SU-DHL-6 (cell line): Measurements from ENCODE around the gene RTN4.

ENCODE experiments used
- H2AFZ ChIP-seq: fragments of 200-600 bp; sonication (generic); 2 replicates; pipeline ENCODE4 v1.6.1; 2014; ENCODE audit warnings: low read depth, mild to moderate bottlenecking, moderate library complexity, mixed read lengths, antibody characterized with exemption, low read length; ENCODE audit not compliant: severe bottlenecking
- H3F3A ChIP-seq: fragments of 200-600 bp; shearing (Covaris generic); 2 replicates; pipeline ENCODE4 v1.6.0; 2016; ENCODE audit warnings: antibody characterized with exemption, mild to moderate bottlenecking; ENCODE audit not compliant: insufficient read depth
- H3K27ac ChIP-seq: fragments of 200-600 bp; sonication (generic); 2 replicates; pipeline ENCODE4 v1.5.1; 2016; ENCODE audit warnings: low read depth, mild to moderate bottlenecking, low read length, moderate library complexity, mixed read lengths
- H3K27me3 ChIP-seq: fragments of 200-600 bp; sonication (generic), shearing (Covaris generic); 2 replicates; pipeline ENCODE4 v1.6.0; 2014; ENCODE audit warnings: mild to moderate bottlenecking, low read length
- H3K36me3 ChIP-seq: fragments of 200-600 bp; sonication (generic); 2 replicates; pipeline ENCODE4 v1.6.1; 2014; ENCODE audit warnings: mild to moderate bottlenecking, low read length, mixed read lengths
- H3K4me2 ChIP-seq: fragments of 300-600, 200-600 bp; shearing (Covaris generic), sonication (generic); 2 replicates; pipeline ENCODE4 v1.6.0; 2014; ENCODE audit warnings: low read length, low read depth, mild to moderate bottlenecking; ENCODE audit not compliant: poor library complexity, severe bottlenecking
- H3K4me3 ChIP-seq: fragments of 200-600 bp; sonication (generic); 2 replicates; pipeline ENCODE4 v1.5.1; 2014; ENCODE audit warnings: antibody characterized with exemption, low read length, mild to moderate bottlenecking, mixed read lengths; ENCODE audit not compliant: insufficient read depth, poor library complexity, severe bottlenecking
- H3K79me2 ChIP-seq: fragments of 200-600 bp; sonication (generic); 2 replicates; pipeline ENCODE4 v1.6.1; 2014; ENCODE audit warnings: mild to moderate bottlenecking, low read length, moderate library complexity; ENCODE audit not compliant: insufficient read depth
- H3K9ac ChIP-seq: fragments of 200-600 bp; sonication (generic); 2 replicates; pipeline ENCODE4 v1.7.0; 2014; ENCODE audit warnings: mild to moderate bottlenecking, low read length
- H3K9me2 ChIP-seq: fragments of 200-600 bp; sonication (generic); replicated peaks from 2 replicates; pipeline ENCODE4 v1.6.1; 2014; ENCODE audit warnings: low read length; ENCODE audit not compliant: insufficient read depth
- H3K9me3 ChIP-seq: fragments of 200-600 bp; sonication (generic); 2 replicates; pipeline ENCODE4 v1.6.1; 2014; ENCODE audit warnings: low read length, mixed read lengths; ENCODE audit not compliant: insufficient read depth
- H4K20me1 ChIP-seq: fragments of 200-600 bp; sonication (generic); 2 replicates; pipeline ENCODE4 v1.6.1; 2014; ENCODE audit warnings: low read depth, mild to moderate bottlenecking, antibody characterized with exemption, low read length, moderate library complexity, mixed read lengths
- EZH2phosphoT487 ChIP-seq: fragments of 200-600 bp; sonication (generic), shearing (Covaris generic); conservative IDR thresholded peaks from 2 replicates; pipeline ENCODE4 v1.6.1; 2018; ENCODE audit warnings: mild to moderate bottlenecking, antibody characterized with exemption, low read length, moderate library complexity, mixed read lengths
- TF ChIP-seq, protein P1 (sequence below): fragments of 200-600 bp; sonication (generic); IDR thresholded peaks from one replicate; pipeline ENCODE4 v1.5.1; 2017; ENCODE audit warnings: antibody characterized with exemption, mild to moderate bottlenecking, low read length, moderate library complexity; ENCODE audit not compliant: insufficient read depth, poor library complexity, severe bottlenecking

Gene RTN4

DNA sequence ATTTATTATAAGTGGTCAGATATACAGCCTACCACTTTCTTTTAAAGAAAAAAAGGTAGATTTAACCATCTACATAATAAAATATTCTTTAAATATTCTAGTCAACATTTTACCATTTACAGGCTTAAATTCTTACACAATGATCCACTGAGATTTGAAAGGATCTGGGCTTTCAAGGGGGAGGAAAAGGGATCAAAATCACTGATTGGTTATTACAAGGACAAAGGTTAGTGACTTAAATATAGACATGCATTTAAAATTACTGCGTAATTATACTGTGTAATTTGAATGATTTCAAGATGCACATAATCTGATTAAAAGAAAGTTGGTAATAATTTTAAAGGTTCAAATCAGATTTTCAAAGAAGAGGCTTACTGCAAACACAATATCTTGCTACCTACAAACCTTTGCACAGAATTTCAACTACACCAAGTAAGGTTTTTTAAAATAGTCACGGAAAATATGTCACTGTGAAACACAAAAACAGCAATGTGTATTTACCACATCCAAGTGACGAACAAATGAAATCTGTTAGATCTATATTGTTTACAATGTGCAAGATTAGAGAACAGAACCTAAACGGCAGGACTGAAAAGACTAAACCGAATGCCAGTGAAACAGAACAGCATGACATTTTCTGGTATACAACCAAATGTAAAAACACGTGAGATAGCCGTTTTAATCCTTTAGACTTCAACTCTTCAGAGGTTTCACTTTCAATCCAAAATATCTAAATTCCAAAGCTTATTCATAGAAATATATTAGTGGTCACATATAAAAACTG lies 40.8 kb downstream of the RTN4 start:
- Histone ChIP-seq H3K79me2 (peaks cover 91% of the 10 kb centered on the region), H3K9me2 (no peaks in the 10 kb centered on the region), H3K36me3 (no peaks in the 10 kb centered on the region), H4K20me1 (peaks cover 19% of the 10 kb centered on the region; the same call in 1 of the 2 replicates), H3F3A (no peaks in the 10 kb centered on the region; the same call in 1 of the 2 replicates), H3K9me3 (no peaks in the 10 kb centered on the region), H3K4me2 (peak overlapping the region; percentile 28), H3K27me3 (no peaks in the 10 kb centered on the region), H3K4me3 (no peak overlapping the region), H2AFZ (no peak overlapping the region), H3K9ac (no peak overlapping the region), H3K27ac (no peak overlapping the region)
- TF ChIP-seq, protein P1, sequence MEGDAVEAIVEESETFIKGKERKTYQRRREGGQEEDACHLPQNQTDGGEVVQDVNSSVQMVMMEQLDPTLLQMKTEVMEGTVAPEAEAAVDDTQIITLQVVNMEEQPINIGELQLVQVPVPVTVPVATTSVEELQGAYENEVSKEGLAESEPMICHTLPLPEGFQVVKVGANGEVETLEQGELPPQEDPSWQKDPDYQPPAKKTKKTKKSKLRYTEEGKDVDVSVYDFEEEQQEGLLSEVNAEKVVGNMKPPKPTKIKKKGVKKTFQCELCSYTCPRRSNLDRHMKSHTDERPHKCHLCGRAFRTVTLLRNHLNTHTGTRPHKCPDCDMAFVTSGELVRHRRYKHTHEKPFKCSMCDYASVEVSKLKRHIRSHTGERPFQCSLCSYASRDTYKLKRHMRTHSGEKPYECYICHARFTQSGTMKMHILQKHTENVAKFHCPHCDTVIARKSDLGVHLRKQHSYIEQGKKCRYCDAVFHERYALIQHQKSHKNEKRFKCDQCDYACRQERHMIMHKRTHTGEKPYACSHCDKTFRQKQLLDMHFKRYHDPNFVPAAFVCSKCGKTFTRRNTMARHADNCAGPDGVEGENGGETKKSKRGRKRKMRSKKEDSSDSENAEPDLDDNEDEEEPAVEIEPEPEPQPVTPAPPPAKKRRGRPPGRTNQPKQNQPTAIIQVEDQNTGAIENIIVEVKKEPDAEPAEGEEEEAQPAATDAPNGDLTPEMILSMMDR = no peak
- TF ChIP-seq EZH2phosphoT487 = no peak

DNA sequence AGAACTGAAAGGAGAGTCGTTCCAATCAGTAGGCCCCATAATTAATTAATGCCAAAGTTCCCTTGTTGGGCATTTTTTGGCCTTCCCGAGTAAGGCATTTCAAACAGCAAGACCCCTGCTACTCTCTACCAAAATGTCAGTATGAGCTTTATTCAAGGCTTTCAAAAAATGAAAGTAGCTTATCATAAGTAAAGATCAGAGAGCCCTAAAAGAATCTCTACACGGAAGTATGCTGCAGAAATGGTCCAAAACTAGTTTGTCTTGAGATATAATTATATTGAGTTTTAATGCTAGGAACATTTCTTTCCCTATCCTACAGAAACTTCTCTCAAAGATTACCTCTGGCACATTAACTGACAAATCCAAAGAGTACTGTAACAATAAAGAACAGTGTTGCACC lies 43.9 kb downstream of the RTN4 start:
- H4K20me1 ChIP-seq = peaks cover 22% of the 10 kb centered on the region
- no peaks in the 10 kb centered on the region for H3K9me2 ChIP-seq
- no peaks in the 10 kb centered on the region for H3K27me3 ChIP-seq
- TF ChIP-seq, protein P1 = no peak
- no peak for TF ChIP-seq EZH2phosphoT487
- H2AFZ ChIP-seq = no peak overlapping the region
- H3K4me3 ChIP-seq = no peak overlapping the region
- no peaks in the 10 kb centered on the region for H3K36me3 ChIP-seq
- peaks cover 4% of the 10 kb centered on the region for H3F3A ChIP-seq
- H3K4me2 ChIP-seq = no peak overlapping the region
- no peak overlapping the region for H3K9ac ChIP-seq
- H3K27ac ChIP-seq = no peak overlapping the region
- peaks cover 88% of the 10 kb centered on the region for H3K79me2 ChIP-seq
- no peaks in the 10 kb centered on the region for H3K9me3 ChIP-seq

DNA sequence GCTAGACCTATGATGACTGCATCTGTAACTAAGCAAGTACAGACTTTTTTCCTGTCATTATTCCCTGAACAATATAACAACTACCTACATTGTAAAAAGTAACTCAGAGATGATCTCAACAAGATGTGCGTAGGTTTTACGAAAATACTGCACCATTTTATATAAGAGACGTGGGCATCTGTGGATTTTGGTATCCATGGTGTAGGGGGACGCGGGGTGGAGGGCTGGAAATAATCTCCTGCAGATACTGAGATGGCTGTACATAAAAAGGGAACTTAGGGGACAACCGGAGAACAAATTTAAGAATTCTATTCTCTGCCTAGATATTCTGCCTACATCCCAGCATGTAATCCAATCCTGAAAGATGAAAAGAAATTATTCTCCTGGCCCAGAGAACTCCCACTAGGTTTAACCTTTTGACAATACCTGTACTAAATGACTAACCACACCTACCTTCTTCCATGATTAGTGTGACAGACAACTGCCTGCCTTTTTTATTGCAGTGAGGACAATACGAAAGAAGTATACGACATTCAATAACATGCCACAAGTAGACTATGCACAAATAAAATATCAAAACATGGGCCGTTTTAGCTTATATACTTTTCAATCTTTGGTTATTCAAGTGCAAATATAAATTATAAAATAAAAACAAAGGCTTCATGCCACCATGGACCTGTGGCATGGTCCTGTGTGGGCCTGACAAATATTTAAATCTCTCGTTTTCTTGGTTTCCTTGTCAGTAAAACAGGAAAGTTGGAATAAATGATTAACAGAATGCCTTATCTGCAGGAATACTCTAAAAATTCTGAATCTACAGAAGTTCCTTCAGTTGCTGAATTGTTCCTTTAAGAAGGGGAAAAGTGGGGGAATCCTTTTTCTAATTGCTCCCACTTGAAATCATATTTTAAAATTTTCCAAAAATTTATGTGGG lies 46.3 kb downstream of the RTN4 start:
- peaks cover 23% of the 10 kb centered on the region for H4K20me1 ChIP-seq
- no peak overlapping the region for H2AFZ ChIP-seq
- no peaks in the 10 kb centered on the region for H3K9me2 ChIP-seq
- peaks cover 18% of the 10 kb centered on the region; the same call in 1 of the 2 replicates for H3F3A ChIP-seq
- H3K36me3 ChIP-seq = no peaks in the 10 kb centered on the region
- H3K79me2 ChIP-seq = peaks cover 86% of the 10 kb centered on the region
- no peak overlapping the region for H3K4me2 ChIP-seq
- H3K4me3 ChIP-seq = no peak overlapping the region
- no peaks in the 10 kb centered on the region for H3K9me3 ChIP-seq
- no peaks in the 10 kb centered on the region for H3K27me3 ChIP-seq
- no peak overlapping the region for H3K9ac ChIP-seq
- TF ChIP-seq EZH2phosphoT487 = no peak
- TF ChIP-seq, protein P1 = no peak
- H3K27ac ChIP-seq = no peak overlapping the region
